Measurements from ENCODE around the gene DOCK3.
"Not testable (repeated sequence)": the region's sequence is repeated elsewhere in the genome, so short reads cannot be mapped to it uniquely, and the experiment has no call there.

DOCK3 gene

DNA sequence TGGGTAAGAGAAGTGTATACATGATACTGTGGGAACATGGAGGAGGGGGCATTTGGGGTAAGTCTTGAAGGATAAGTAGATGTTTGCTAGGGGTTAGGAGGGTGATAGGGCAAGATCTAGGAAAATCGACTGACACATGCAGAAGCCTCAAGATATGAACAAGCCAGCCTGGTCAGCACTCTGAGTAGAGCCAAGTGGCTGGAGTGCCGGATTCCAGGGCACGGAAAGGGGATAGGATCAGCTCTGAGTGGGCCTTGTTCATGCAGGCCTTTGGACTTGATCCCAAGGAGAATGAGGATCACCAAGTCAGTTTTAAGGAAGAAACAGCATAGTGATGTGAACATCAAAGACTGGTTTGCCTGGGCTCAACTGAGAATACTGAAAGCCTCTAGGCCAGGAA is 686.1 kb downstream of the DOCK3 start:
- Histone ChIP-seq H3K9ac (ENCODE audit: low read length) (no peak overlapping the region), H3K9me3 (ENCODE audit: control insufficient read depth, insufficient read depth, low read depth, low read length) (no peaks in the 10 kb centered on the region), H3K27ac (ENCODE audit: low read depth, low read length) (no peak overlapping the region), H3K4me1 (ENCODE audit: control insufficient read depth, insufficient read depth, low read length) (no peaks in the 10 kb centered on the region), H3K36me3 (ENCODE audit: control insufficient read depth, insufficient read depth, low read length) (peaks cover 26% of the 10 kb centered on the region; the same call in 1 of the 2 replicates), H3K4me3 (ENCODE audit: low read depth, low read length) (no peak overlapping the region), H3K27me3 (ENCODE audit: control insufficient read depth, insufficient read depth, low read length) (no peaks in the 10 kb centered on the region)

DNA sequence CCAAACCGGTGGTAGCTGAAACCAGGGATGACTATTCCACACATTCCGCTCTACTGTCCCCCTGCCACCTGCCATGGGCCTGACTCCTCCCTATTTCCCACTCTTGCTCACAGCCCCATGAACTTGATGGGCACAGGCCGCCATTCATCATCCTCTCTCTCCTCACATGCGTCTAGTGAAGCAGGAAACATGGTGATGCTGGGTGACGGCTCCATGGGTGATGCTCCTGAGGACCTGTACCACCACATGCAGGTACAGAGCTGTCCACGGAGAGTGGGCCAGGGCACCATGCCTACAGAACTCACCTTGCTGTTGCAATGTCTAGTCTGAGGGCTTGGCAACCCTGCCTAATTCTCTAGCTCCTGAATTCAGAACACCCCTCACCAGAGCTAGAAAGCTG is 687.0 kb downstream of the DOCK3 start:
- no peaks in the 10 kb centered on the region for H3K9me3 ChIP-seq (ENCODE audit: control insufficient read depth, insufficient read depth, low read depth, low read length)
- H3K4me3 ChIP-seq (ENCODE audit: low read depth, low read length), result no peak overlapping the region
- H3K27me3 ChIP-seq (ENCODE audit: control insufficient read depth, insufficient read depth, low read length), result no peaks in the 10 kb centered on the region
- H3K9ac ChIP-seq (ENCODE audit: low read length), result no peak overlapping the region
- H3K4me1 ChIP-seq (ENCODE audit: control insufficient read depth, insufficient read depth, low read length), result no peaks in the 10 kb centered on the region
- no peak overlapping the region for H3K27ac ChIP-seq (ENCODE audit: low read depth, low read length)
- H3K36me3 ChIP-seq (ENCODE audit: control insufficient read depth, insufficient read depth, low read length), result peaks cover 24% of the 10 kb centered on the region; the same call in 1 of the 2 replicates

DNA sequence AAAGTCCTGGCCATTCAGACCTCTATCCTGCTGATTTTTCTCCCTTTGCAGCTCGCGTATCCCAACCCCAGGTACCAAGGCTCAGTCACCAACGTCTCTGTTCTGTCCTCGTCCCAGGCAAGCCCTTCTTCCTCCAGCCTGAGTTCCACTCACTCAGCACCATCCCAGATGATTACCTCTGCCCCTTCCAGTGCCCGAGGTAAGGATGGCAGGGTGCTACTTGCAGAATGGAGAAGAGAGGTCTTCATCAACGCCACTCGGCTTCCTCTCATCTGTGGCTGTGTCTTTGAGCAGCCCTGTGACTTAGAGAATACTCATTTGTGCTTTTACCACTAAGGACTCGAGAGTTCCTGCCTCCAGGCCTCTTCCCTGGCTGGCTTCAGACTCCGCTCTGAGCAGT is 687.7 kb downstream of the DOCK3 start:
- Histone ChIP-seq H3K9ac (ENCODE audit: low read length) (no peak overlapping the region), H3K36me3 (ENCODE audit: control insufficient read depth, insufficient read depth, low read length) (peaks cover 17% of the 10 kb centered on the region; the same call in 1 of the 2 replicates), H3K4me3 (ENCODE audit: low read depth, low read length) (no peak overlapping the region), H3K4me1 (ENCODE audit: control insufficient read depth, insufficient read depth, low read length) (no peaks in the 10 kb centered on the region), H3K27me3 (ENCODE audit: control insufficient read depth, insufficient read depth, low read length) (no peaks in the 10 kb centered on the region), H3K9me3 (ENCODE audit: control insufficient read depth, insufficient read depth, low read depth, low read length) (no peaks in the 10 kb centered on the region), H3K27ac (ENCODE audit: low read depth, low read length) (no peak overlapping the region)

DNA sequence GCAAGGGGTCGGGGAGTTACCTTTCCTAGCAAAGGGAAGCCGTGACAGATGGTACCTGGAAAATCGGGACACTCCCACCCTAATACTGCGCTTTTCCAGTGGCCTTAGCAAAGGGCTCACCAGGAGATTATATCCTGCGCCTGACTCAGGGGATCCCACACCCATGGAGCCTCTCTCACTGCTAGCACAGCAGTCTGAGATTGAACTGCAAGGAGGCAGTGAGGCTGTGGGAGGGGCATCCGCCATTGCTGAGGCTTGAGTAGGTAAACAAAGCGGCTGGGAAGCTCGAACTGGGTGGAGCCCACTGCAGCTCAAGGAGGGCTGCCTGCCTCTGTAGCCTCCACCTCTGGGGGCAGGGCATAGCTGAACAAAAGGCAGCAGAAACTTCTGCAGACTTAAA is 693.5 kb downstream of the DOCK3 start:
- H3K9me3 ChIP-seq (ENCODE audit: control insufficient read depth, insufficient read depth, low read depth, low read length); H3K4me3 ChIP-seq (ENCODE audit: low read depth, low read length); H3K9ac ChIP-seq (ENCODE audit: low read length); H3K4me1 ChIP-seq (ENCODE audit: control insufficient read depth, insufficient read depth, low read length); H3K27ac ChIP-seq (ENCODE audit: low read depth, low read length); H3K36me3 ChIP-seq (ENCODE audit: control insufficient read depth, insufficient read depth, low read length); H3K27me3 ChIP-seq (ENCODE audit: control insufficient read depth, insufficient read depth, low read length): not testable (repeated sequence)

DNA sequence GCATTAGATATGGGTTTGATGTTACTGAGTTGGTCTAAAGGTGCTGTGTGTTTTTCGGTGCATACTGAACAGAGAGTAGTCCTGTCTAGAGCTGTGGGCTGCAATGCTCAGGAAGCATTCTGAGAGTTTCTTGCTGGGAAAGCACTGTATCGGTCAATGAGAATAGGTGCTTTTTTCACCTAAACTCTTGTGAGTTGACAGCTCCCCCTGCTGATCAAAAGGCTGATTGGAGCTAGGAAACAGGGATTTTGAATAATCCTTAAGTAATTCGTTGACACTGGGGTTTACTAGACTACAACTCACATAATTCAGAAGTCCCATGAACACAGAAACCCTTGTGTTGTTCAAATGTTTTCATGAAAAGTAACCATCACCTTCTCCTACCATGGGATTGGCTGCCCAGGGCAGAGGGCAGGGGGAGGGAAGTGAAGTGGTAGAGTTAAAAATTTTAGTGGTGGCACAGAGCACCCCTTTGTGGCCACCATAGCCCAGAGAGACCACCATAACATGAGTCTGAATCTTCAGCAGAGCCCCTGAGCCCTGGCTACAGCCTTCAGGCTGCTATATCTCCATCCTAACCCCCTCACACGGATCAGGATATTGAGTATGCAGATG is 697.3 kb downstream of the DOCK3 start:
- Histone ChIP-seq H3K9ac (ENCODE audit: low read length) (no peak overlapping the region), H3K27me3 (ENCODE audit: control insufficient read depth, insufficient read depth, low read length) (no peaks in the 10 kb centered on the region), H3K4me1 (ENCODE audit: control insufficient read depth, insufficient read depth, low read length) (no peaks in the 10 kb centered on the region), H3K27ac (ENCODE audit: low read depth, low read length) (no peak overlapping the region), H3K9me3 (ENCODE audit: control insufficient read depth, insufficient read depth, low read depth, low read length) (peaks cover 9% of the 10 kb centered on the region), H3K36me3 (ENCODE audit: control insufficient read depth, insufficient read depth, low read length) (peaks cover 20% of the 10 kb centered on the region; the same call in 1 of the 2 replicates), H3K4me3 (ENCODE audit: low read depth, low read length) (no peak overlapping the region)

DNA sequence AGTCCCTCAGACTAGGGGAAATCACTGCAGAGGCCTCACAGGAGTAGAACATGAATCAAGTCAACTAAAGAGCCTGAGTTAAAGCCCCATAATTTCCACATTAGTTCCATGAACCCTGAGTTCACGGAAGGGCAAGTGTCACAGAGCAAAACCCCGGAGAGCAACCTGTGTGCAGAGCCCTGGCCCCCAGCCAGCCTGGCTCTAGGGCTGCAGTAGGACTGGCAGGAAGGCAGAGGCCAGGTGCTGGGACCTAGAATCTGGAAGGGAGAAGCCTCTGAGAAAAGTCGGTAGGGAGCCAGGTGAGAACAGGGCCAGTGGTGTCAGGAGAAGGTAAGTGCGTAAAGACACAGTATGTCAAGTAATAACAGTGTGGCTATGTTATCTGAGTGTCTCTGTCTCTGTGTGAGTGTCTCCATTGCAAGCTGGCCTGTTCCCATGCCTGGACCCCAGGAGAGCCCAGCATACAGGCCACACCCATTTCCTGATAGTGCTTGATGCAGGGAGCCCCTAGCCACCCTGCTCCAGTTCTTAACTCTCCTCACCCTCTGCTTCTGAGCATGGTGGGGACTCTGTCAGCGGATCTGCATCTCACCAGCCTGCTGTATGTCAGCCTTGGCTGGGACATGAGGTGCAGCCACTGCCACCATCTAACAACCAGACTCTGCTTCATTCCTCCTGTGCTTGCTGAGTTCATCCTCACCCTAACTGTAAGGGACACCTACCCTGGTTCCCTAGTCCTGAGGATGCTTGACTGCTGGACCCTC is 699.1 kb downstream of the DOCK3 start:
- Histone ChIP-seq H3K4me1 (ENCODE audit: control insufficient read depth, insufficient read depth, low read length) (no peaks in the 10 kb centered on the region), H3K27ac (ENCODE audit: low read depth, low read length) (no peak overlapping the region), H3K9ac (ENCODE audit: low read length) (no peak overlapping the region), H3K9me3 (ENCODE audit: control insufficient read depth, insufficient read depth, low read depth, low read length) (0 out of 2 replicates have a peak, but pooled peaks cover under 1% of the 10 kb centered on the region), H3K36me3 (ENCODE audit: control insufficient read depth, insufficient read depth, low read length) (peaks cover 21% of the 10 kb centered on the region; the same call in 1 of the 2 replicates), H3K4me3 (ENCODE audit: low read depth, low read length) (no peak overlapping the region), H3K27me3 (ENCODE audit: control insufficient read depth, insufficient read depth, low read length) (no peaks in the 10 kb centered on the region)

DNA sequence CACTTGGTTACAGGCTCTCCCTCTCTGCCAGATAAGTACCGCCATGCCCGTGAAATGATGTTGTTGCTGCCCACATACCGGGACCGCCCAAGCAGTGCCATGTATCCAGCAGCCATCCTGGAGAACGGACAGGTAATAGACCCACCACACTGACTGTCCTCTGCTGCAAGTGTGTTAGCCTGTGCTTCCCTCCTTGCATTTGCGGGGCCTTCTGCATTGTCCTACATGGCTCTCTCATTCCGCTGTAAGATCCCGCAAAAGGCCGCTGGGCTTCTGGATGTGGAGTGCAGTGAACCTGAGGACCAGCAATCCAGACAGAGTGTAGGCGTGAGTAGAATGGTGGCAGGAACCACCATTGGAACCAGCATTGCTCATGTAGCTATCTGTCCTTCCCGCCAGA is 699.7 kb downstream of the DOCK3 start:
- H3K4me3 ChIP-seq (ENCODE audit: low read depth, low read length), result no peak overlapping the region
- H3K4me1 ChIP-seq (ENCODE audit: control insufficient read depth, insufficient read depth, low read length), result no peaks in the 10 kb centered on the region
- H3K9ac ChIP-seq (ENCODE audit: low read length), result no peak overlapping the region
- H3K36me3 ChIP-seq (ENCODE audit: control insufficient read depth, insufficient read depth, low read length), result peaks cover 21% of the 10 kb centered on the region; the same call in 1 of the 2 replicates
- no peak overlapping the region for H3K27ac ChIP-seq (ENCODE audit: low read depth, low read length)
- no peaks in the 10 kb centered on the region for H3K27me3 ChIP-seq (ENCODE audit: control insufficient read depth, insufficient read depth, low read length)
- H3K9me3 ChIP-seq (ENCODE audit: control insufficient read depth, insufficient read depth, low read depth, low read length), result no peaks in the 10 kb centered on the region

DNA sequence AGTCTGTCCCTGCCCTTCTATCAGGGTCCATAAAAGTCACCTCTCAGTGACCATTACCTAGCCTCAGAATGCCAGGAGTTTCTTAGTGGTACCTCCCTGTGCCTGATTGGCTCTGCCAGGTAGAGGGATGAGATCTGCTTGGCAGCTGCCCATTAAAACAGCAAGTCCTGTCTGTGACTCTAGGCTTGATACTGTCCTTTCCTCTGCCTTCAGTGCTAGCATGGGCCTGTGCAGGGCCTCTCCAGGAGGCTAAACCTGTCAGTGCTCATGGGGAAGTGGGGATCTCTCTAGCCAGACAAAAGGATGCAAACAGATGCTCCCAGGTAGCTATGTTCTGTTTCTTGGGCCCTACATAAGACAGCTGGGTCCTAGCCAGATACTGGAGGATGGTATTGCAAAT is 700.4 kb downstream of the DOCK3 start:
- Histone ChIP-seq H3K36me3 (ENCODE audit: control insufficient read depth, insufficient read depth, low read length) (peaks cover 21% of the 10 kb centered on the region; the same call in 1 of the 2 replicates), H3K27ac (ENCODE audit: low read depth, low read length) (no peak overlapping the region), H3K4me3 (ENCODE audit: low read depth, low read length) (no peak overlapping the region), H3K4me1 (ENCODE audit: control insufficient read depth, insufficient read depth, low read length) (no peaks in the 10 kb centered on the region), H3K9ac (ENCODE audit: low read length) (no peak overlapping the region), H3K9me3 (ENCODE audit: control insufficient read depth, insufficient read depth, low read depth, low read length) (no peaks in the 10 kb centered on the region), H3K27me3 (ENCODE audit: control insufficient read depth, insufficient read depth, low read length) (no peaks in the 10 kb centered on the region)

DNA sequence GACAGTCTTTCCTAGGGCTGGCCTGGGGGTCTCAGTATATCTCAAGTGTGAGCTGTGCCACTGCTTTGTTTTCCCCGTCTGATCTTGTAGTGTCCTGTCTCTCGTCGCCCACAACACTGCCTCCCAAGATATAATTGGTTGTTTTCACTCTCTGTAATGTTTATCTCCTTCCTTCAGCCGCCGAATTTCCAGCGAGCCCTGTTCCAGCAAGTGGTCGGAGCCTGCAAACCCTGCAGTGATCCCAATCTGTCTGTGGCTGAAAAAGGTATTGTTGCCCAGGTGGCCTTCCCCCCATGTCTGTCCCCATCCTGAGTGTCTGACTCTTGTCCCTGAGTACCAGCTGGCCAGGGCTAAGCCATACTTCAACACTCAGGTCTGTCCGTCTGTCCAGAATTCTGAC is 700.8 kb downstream of the DOCK3 start:
- Histone ChIP-seq H3K9me3 (ENCODE audit: control insufficient read depth, insufficient read depth, low read depth, low read length) (no peaks in the 10 kb centered on the region), H3K27me3 (ENCODE audit: control insufficient read depth, insufficient read depth, low read length) (no peaks in the 10 kb centered on the region), H3K9ac (ENCODE audit: low read length) (no peak overlapping the region), H3K36me3 (ENCODE audit: control insufficient read depth, insufficient read depth, low read length) (peaks cover 21% of the 10 kb centered on the region; the same call in 1 of the 2 replicates), H3K4me3 (ENCODE audit: low read depth, low read length) (no peak overlapping the region), H3K4me1 (ENCODE audit: control insufficient read depth, insufficient read depth, low read length) (no peaks in the 10 kb centered on the region), H3K27ac (ENCODE audit: low read depth, low read length) (no peak overlapping the region)

DNA sequence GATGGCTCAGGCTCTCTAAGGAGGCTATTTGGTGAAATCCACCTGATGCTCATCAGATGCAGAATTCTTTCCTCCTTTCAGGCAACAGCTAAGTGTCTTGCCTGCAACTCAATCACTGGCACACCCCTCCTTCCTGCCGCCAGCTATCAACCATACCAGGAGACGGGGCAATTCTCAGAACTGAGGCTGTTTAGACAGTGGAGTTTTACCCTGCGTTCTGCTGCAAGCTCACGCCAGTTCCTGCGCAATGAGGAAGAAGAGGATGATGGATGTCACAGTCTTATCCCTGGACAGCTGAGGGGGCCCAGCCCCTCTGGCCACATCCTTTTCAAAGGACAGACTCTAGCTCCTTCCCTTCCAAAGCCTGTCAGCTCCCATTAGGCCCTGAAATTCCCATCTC is 703.3 kb downstream of the DOCK3 start:
- H3K4me3 ChIP-seq (ENCODE audit: low read depth, low read length), result no peak overlapping the region
- H3K4me1 ChIP-seq (ENCODE audit: control insufficient read depth, insufficient read depth, low read length), result peaks cover 2% of the 10 kb centered on the region
- no peaks in the 10 kb centered on the region for H3K27me3 ChIP-seq (ENCODE audit: control insufficient read depth, insufficient read depth, low read length)
- H3K36me3 ChIP-seq (ENCODE audit: control insufficient read depth, insufficient read depth, low read length), result peaks cover 21% of the 10 kb centered on the region; the same call in 1 of the 2 replicates
- no peak overlapping the region for H3K27ac ChIP-seq (ENCODE audit: low read depth, low read length)
- no peak overlapping the region for H3K9ac ChIP-seq (ENCODE audit: low read length)
- no peaks in the 10 kb centered on the region for H3K9me3 ChIP-seq (ENCODE audit: control insufficient read depth, insufficient read depth, low read depth, low read length)

DNA sequence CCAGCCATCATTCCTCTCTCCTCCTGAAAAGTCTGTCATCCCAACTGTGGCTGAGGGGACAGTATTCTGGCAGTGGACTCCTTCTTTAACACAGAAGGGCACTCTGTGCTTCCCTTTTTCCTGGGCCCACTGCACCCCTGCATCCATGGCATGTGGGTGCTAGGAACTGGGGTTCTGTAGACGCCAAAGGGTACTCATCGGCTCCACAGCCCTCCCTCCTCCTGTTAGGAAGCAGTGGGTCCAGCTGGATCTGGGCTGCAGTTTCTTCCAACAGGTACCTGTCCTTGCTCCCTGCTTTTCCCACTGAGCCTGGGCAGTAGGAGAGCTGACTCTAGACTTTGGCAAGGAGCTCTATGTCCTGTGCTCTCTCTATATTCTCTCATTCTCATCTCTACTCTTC is 704.0 kb downstream of the DOCK3 start:
- Histone ChIP-seq H3K4me1 (ENCODE audit: control insufficient read depth, insufficient read depth, low read length) (peaks cover 8% of the 10 kb centered on the region), H3K9ac (ENCODE audit: low read length) (no peak overlapping the region), H3K36me3 (ENCODE audit: control insufficient read depth, insufficient read depth, low read length) (peaks cover 21% of the 10 kb centered on the region; the same call in 1 of the 2 replicates), H3K4me3 (ENCODE audit: low read depth, low read length) (no peak overlapping the region), H3K9me3 (ENCODE audit: control insufficient read depth, insufficient read depth, low read depth, low read length) (no peaks in the 10 kb centered on the region), H3K27ac (ENCODE audit: low read depth, low read length) (no peak overlapping the region), H3K27me3 (ENCODE audit: control insufficient read depth, insufficient read depth, low read length) (no peaks in the 10 kb centered on the region)
